Neural cell (in vitro differentiated cells): ENCODE results near the gene EID1. TPM values are rescaled to one million over a fixed set of nuclear protein-coding genes. Genes with fewer than 3 reads are reported as not detected.
"Not testable (repeated sequence)": the region's sequence is repeated elsewhere in the genome, so short reads cannot be mapped to it uniquely, and the experiment has no call there.

Source experiments
- H2AFZ ChIP-seq: fragments of 200-600, 300-800 bp; sonication (generic), shearing (Covaris generic); 2 replicates; pipeline ENCODE4 v1.6.0; 2014; ENCODE audit warnings: low read depth, mild to moderate bottlenecking, antibody characterized with exemption, low read length, moderate library complexity
- H3F3A ChIP-seq: fragments of 200-600 bp; shearing (Covaris generic); 2 replicates; pipeline ENCODE4 v1.6.1; 2016; ENCODE audit warnings: mild to moderate bottlenecking, moderate library complexity, mixed read lengths, antibody characterized with exemption, low read length; ENCODE audit not compliant: insufficient read depth, poor library complexity, severe bottlenecking
- H3K27ac ChIP-seq: fragments of 200-600, 300-800 bp; sonication (generic), shearing (Covaris generic); 2 replicates; pipeline ENCODE4 v1.5.1; 2014; ENCODE audit warnings: mild to moderate bottlenecking, low read length, moderate library complexity
- H3K27me3 ChIP-seq: fragments of 300-800, 200-600 bp; sonication (generic), shearing (Covaris generic); 2 replicates; pipeline ENCODE4 v1.6.0; 2014; ENCODE audit warnings: mild to moderate bottlenecking, low read depth, low read length, moderate library complexity; ENCODE audit not compliant: insufficient read depth
- H3K36me3 ChIP-seq: fragments of 300-800, 200-600 bp; sonication (generic), shearing (Covaris generic); 2 replicates; pipeline ENCODE4 v1.5.1; 2014; ENCODE audit warnings: mild to moderate bottlenecking, antibody characterized with exemption, low read length, moderate library complexity; ENCODE audit not compliant: insufficient read depth
- H3K4me2 ChIP-seq: fragments of 300-800, 200-600 bp; sonication (generic), shearing (Covaris generic); 2 replicates; pipeline ENCODE4 v1.6.0; 2014; ENCODE audit warnings: mild to moderate bottlenecking, low read length
- H3K4me3 ChIP-seq: fragments of 300-800, 200-600 bp; sonication (generic), shearing (Covaris generic); 2 replicates; pipeline ENCODE4 v1.5.1; 2014; ENCODE audit warnings: mild to moderate bottlenecking, low read length, moderate library complexity
- H3K79me2 ChIP-seq: fragments of 200-600 bp; shearing (Covaris generic); replicated peaks from 2 replicates; pipeline ENCODE4 v1.6.0; 2014; ENCODE audit warnings: mild to moderate bottlenecking, low read length, moderate library complexity; ENCODE audit not compliant: insufficient read depth
- H3K9ac ChIP-seq: fragments of 300-800, 200-600 bp; sonication (generic), shearing (Covaris generic); 2 replicates; pipeline ENCODE4 v1.6.1; 2016; ENCODE audit warnings: mild to moderate bottlenecking, low read length, mixed read lengths
- H3K9me2 ChIP-seq: fragments of 200-600 bp; shearing (Covaris generic); 2 replicates; pipeline ENCODE4 v1.6.1; 2016; ENCODE audit warnings: mild to moderate bottlenecking, low read length, mixed read lengths; ENCODE audit not compliant: insufficient read depth
- H3K9me3 ChIP-seq: fragments of 200-600, 300-800 bp; sonication (generic), shearing (Covaris generic); 2 replicates; pipeline ENCODE4 v1.6.1; 2016; ENCODE audit warnings: mild to moderate bottlenecking, mixed run types, low read length, moderate library complexity, mixed read lengths
- H4K20me1 ChIP-seq: fragments of 200-600 bp; shearing (Covaris generic); 2 replicates; pipeline ENCODE4 v1.6.1; 2016; ENCODE audit warnings: mild to moderate bottlenecking, mixed run types; ENCODE audit not compliant: insufficient read depth
- CTCF ChIP-seq: fragments of 450-650 bp; IDR thresholded peaks from 2 replicates; pipeline ENCODE4 v1.5.1; 2014; ENCODE audit warnings: antibody characterized with exemption, mild to moderate bottlenecking, moderate library complexity; ENCODE audit not compliant: poor library complexity, severe bottlenecking
- EZH2 ChIP-seq: fragments of 200-600, 300-800 bp; shearing (Covaris generic), sonication (generic); IDR thresholded peaks from 2 replicates; pipeline ENCODE4 v1.6.1; 2014; ENCODE audit warnings: antibody characterized with exemption, low read length, borderline replicate concordance, mild to moderate bottlenecking; ENCODE audit not compliant: insufficient read depth, poor library complexity, severe bottlenecking
- POLR2AphosphoS5 ChIP-seq: IDR thresholded peaks from 2 replicates; pipeline ENCODE4 v1.6.1; 2012
- REST ChIP-seq: IDR thresholded peaks from 2 replicates; pipeline ENCODE4 v1.6.1; 2012; ENCODE audit warnings: borderline replicate concordance
- polyA plus RNA-seq: library from polyadenylated mRNA; depleted of rRNA; stranded (reverse); fragments of >200 nt; gene quantifications from 2 replicates; pipeline ENCODE4 v1.2.3, GENCODE V29; 2014

The EID1 gene
- polyA plus RNA-seq, 1 donor from 2014 or later, result 530 TPM

GRCh38 chr15:48905847-48906246 lies 27.9 kb downstream of the EID1 start:
- no peak overlapping the region for H3K9ac ChIP-seq
- H2AFZ ChIP-seq, result no peak overlapping the region
- no peaks in the 10 kb centered on the region for H4K20me1 ChIP-seq
- H3K4me3 ChIP-seq, result no peak overlapping the region
- no peak overlapping the region for H3K4me2 ChIP-seq
- no peaks in the 10 kb centered on the region for H3F3A ChIP-seq
- no peak overlapping the region for H3K27ac ChIP-seq
- no peaks in the 10 kb centered on the region for H3K79me2 ChIP-seq
- no peaks in the 10 kb centered on the region for H3K9me3 ChIP-seq
- no peak for TF ChIP-seq EZH2
- no peaks in the 10 kb centered on the region for H3K9me2 ChIP-seq
- H3K27me3 ChIP-seq, result no peaks in the 10 kb centered on the region
- no peaks in the 10 kb centered on the region for H3K36me3 ChIP-seq

GRCh38 chr15:48909313-48909712 lies 31.4 kb downstream of the EID1 start:
- not testable (repeated sequence) for H3K36me3 ChIP-seq, H4K20me1 ChIP-seq, H3K9ac ChIP-seq, H3K4me2 ChIP-seq, H3K4me3 ChIP-seq, H3K27ac ChIP-seq, H3K79me2 ChIP-seq, H2AFZ ChIP-seq, H3F3A ChIP-seq, H3K9me3 ChIP-seq, H3K27me3 ChIP-seq, H3K9me2 ChIP-seq

DNA sequence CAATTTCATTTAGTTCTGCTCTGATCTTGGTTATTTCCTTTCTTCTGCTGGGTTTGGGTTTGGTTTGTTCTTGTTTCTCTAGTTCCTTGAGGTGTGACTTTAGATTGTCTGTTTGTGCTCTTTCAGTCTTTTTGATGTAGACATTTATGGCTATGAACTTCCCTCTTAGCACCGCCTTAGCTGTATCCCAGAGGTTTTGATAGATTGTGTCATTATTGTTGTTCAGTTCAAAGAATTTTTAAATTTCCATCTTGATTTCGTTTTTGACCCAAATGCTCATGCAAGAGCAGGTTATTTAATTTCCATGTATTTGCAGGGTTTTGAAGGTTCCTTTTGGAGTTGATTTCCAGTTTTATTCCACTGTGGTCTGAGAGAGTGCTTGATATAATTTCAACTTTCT lies 32.6 kb downstream of the EID1 start:
- H3K79me2 ChIP-seq, H2AFZ ChIP-seq, H3K9me3 ChIP-seq, H3F3A ChIP-seq, H3K4me2 ChIP-seq, H3K27ac ChIP-seq, H4K20me1 ChIP-seq, H3K9ac ChIP-seq, H3K36me3 ChIP-seq, H3K27me3 ChIP-seq, H3K9me2 ChIP-seq, H3K4me3 ChIP-seq: not testable (repeated sequence)

DNA sequence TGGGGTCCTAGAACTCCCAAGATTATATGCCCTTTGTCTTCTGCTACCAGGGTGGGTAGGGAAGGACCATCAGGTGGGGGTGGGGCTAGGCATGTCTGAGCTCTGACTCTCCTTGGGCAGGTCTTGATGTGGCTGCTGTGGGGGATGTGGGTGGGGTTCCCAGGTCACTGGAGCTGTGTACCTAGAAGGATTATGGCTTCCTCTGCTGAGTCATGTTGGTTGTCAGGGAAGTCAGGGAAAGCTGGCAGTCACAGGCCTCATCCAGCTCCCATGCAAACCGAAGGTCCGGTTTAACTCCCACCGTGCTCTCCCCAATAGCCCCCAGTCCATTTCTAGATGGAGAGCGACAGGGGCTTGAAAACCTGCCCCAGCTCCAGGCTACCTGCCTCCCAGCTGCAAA lies 35.2 kb downstream of the EID1 start:
- Histone ChIP-seq H3K36me3 (no peaks in the 10 kb centered on the region), H3F3A (no peaks in the 10 kb centered on the region), H3K9me3 (no peaks in the 10 kb centered on the region), H3K9me2 (no peaks in the 10 kb centered on the region), H2AFZ (no peak overlapping the region), H3K4me2 (no peak overlapping the region), H4K20me1 (no peaks in the 10 kb centered on the region), H3K27me3 (no peaks in the 10 kb centered on the region), H3K9ac (no peak overlapping the region), H3K79me2 (no peaks in the 10 kb centered on the region), H3K4me3 (no peak overlapping the region), H3K27ac (no peak overlapping the region)
- no peak for TF ChIP-seq REST
- no peak for TF ChIP-seq CTCF
- no peak for TF ChIP-seq POLR2AphosphoS5
